Stimulated activated CD4-positive, alpha-beta T cell treated with anti-CD3 and anti-CD28 coated beads, Interleukin-4, amount 100 ng/mL, for 48 hours (primary cell): Measurements from ENCODE around the gene FGD2.
"Not testable (repeated sequence)": the region's sequence is repeated elsewhere in the genome, so short reads cannot be mapped to it uniquely, and the experiment has no call there.

Source experiments
- DNase-seq, 2 donors: peaks; one replicate each; pipeline ENCODE4 v3.0.0-alpha.2; 2020; ENCODE audit warnings: low read depth in 2 of 2

The FGD2 gene

GRCh38 chr6:37039958-37040357, 34.5 kb downstream of the FGD2 start:
- DNase-seq, result no peak

DNA sequence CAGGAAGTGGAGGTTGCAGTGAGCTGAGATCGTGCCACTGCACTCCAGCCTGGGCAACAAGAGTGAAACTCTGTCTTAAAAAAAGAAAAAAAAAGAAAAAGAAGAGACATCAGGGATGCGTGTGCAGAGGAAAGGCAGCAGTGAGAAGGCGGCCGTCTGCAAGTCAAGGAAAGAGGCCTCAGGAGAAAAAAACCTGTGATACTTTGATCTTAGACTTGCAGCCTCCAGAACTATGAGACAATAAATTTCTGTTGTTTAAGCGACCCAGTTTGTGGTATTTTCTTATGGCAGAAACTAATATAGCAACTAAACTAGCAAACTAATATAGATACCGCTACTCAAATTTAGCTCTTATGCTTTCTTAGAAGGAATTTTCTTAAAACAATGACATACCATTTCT, 36.1 kb downstream of the FGD2 start:
- DNase-seq, result no peak

DNA sequence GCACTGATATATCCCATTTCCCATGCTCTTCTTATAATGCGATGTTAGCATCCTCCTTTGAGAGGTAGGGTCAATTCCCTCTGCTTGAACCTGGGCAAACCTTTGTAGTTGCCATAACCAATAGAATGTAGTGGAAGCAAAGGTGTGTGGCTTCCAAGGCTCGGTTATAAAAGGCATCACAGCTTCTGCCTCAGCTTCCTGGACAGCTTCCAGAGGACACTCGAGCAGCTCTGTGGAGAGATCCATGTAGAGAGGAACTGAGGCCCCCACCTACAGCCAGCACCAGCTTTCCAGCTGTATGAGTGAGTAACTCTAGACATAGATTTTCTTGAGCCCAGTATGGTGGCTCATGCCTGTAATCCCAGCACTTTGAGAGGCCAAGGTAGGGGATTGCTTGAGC, 36.7 kb downstream of the FGD2 start:
- no peak for DNase-seq

DNA sequence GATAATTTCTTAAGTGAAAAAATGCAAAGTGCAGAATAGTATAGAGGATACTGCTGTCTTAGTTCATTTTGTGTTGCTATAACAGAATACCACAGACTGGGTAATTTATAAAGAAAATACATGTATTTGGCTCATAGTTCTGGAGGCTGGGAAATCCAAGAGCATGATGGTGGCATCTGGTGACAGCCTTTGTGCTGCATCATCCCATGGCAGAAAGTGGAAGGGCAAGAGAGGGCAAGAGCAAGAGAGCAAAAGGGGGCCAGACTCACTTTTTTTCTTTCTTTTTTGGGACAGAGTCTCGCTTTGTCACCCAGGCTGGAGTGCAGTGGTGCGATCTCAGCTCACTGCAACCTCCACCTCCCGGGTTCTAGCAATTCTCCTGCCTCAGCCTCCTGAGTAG, 37.6 kb downstream of the FGD2 start:
- DNase-seq, result not testable (repeated sequence)

DNA sequence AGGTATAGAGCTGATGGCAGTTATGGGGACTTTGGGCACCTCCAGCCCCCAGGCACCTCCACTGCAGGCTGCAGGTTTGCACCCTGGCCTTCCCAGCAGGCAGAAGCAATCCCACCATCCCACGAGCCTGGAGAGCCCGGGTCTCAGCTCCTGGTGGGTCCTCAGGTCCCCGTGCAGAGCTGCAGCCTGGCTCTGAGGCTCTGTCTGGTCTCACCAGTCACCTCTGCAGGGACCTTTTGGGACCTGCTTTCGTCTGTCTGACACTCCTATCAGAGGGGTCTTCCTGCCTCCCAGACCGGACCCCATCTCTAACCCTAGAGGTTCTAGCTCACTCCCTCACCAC, 41.9 kb downstream of the FGD2 start:
- DNase-seq, result no peak

DNA sequence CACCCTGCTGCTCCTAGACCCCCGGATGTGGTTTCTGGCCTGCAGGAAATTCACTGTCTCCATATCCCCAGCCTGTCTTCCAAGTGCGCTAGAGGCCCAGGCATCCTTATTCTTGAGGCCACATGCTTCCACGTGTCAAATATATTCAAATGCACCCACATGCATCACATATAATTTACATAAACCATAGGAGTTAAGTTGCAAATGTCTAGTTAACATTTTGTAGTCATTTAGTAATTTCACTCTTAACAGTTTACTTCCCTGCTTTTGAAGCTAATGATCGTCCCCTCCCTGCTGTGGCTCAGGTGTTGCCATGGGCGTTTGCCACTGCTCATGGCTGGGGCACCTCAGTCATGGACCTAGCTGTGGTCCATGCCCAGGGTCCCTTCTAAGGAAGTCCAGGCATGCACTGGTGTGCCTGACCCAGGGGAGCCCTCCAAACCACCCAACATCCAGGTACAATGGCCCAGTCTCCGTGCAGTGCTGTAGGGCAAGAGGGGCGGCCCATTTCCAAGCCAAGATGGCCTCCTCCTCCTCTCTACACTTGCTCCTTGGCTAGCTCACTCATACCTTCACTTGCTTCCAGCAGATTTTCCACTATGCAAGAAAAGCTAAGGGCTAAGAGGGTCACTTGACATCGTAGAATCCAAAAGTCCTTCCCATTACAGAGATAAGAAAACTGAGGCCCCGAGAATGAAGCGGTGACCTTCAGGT, 42.4 kb downstream of the FGD2 start:
- DNase-seq, result no peak

- no peak for DNase-seq
Observed at GRCh38 chr6:37048403-37048850, 43.0 kb downstream of the FGD2 start.

DNA sequence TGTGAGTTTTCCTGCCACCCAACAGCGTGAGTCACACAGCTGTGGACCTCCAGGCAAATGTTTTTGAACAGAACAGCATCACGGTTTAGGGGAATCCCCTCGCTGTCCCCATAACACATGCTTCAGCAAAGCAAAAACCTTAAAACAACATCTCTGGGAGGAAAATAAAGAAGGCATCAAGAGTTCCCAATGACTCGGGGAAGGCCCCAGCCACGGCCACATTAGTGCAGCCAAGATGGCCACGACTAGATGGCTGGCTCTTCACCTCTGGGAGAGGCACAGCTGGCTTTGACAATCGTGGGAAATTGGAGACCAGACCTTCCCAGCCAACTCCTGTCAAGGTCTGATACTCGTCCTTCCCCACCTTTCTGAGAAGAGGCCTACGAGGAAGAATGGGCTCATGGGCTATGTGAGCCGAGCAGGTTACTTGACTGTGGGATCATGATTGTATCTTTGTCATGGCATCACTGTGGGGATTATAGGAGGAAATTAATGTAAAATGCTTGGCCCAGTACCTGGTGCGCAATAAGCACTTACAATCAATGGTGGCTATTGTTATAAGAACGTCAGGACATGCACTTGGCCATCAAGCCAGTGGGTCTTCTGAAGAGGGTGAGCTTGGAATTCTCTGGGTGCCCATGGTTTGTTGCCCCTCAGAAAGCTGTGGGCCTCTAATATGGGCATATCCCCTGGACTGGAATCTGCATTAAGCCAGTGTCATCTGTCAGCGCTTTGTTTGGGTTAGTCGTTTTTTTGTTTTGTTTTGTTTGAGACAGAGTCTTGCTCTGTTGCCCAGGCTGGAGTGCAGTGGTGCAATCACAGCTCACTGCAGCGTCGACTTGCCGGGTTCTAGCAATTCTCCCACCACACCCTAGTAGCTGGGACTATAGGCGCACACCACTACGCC, 43.6 kb downstream of the FGD2 start:
- DNase-seq, result peak; percentile 40 to 68

DNA sequence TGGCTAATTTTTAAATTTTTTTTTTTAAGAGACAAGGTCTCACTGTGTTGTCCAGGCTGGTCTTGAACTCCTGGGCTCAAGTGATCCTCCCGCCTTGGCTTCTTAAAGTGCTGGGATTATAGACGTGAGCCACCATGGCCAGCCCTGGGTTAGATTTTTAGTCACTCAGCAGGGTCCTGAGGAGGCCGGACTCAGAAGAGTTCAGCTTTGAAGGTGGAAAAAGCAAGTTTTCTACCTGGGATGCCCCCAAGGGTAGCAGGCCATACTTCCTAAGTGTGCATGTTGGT, 44.2 kb downstream of the FGD2 start:
- no peak for DNase-seq

GRCh38 chr6:37050045-37050853, 44.8 kb downstream of the FGD2 start:
- DNase-seq, result peak; percentile 27 to 49

- DNase-seq, result no peak
Observed at GRCh38 chr6:37050854-37051137, 45.3 kb downstream of the FGD2 start.

GRCh38 chr6:37051138-37052026, 45.9 kb downstream of the FGD2 start:
- peak; percentile 85 to 91 for DNase-seq

- DNase-seq, result no peak
Observed at GRCh38 chr6:37052027-37052628, 46.7 kb downstream of the FGD2 start.

GRCh38 chr6:37053683-37054082, 48.2 kb downstream of the FGD2 start:
- DNase-seq, result no peak

GRCh38 chr6:37054171-37054570, 48.7 kb downstream of the FGD2 start:
- no peak for DNase-seq

- no peak for DNase-seq
Observed at GRCh38 chr6:37054580-37054979, 49.1 kb downstream of the FGD2 start.

GRCh38 chr6:37056112-37056403, 50.6 kb downstream of the FGD2 start:
- DNase-seq, result no peak

GRCh38 chr6:37056439-37057127, 51.1 kb downstream of the FGD2 start:
- DNase-seq, result no peak

DNA sequence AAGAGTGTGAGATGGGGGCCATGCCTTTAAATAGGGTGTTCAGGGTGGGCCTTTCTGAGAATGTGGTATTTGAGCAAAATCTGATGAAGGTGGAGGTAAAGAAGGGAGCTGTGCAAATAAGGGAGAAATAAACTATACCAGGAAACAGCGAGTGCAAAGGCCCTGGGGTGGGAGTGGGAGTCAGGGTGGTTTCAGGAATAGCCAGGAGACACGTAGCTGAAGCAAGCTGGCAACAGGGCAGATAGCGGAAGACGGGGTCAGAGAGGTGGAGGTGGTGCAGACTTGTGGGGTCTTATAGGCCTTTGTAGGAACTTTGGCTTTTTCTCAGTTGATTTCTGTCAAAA, 51.6 kb downstream of the FGD2 start:
- no peak for DNase-seq

DNA sequence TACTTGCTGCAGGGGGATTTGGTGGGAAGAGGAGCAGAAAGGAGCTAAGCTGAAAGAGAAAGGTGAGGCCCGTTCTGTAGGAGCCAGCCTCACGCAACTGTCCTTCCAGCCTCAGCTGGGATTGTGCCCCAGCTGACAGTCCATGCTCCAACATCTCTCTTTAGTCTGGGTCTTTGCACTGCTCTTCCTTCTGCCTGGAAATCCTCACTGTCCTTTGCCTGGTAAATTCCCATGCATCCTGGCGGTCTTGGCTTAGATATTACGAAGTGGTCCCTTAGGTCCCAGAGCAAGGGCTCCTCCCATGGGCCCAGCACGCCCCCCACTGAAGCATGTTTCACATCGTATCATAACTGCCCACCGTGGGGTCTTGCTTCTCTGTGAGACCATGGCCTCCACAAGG, 52.2 kb downstream of the FGD2 start:
- no peak for DNase-seq

DNA sequence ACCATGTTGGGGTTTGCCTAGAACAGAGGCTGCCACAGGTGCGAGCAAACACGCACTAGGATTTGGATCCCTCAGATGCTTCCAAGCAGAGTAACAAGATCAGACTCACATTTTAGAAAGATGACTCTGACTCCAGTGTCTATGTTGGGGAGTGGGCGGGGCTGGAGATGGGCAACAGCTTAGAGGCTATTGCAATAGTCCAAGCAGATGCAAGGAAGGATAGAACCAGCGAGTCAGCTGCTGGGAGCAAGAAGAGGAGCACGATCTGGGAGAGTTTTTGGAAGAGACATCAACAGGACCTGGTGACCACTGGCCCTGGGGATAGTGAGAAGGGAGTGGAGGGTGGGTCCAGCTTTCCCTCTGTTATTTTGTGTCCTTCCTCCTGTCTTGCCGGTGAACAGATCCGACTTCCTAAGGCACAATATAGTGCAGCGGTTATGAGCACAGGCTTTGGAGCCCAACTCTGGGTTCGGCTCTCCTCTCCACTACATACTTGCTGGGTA, 52.7 kb downstream of the FGD2 start:
- no peak for DNase-seq
